Amniotic epithelial cell (primary cell): ENCODE data around the gene ITGA11.
A peak's percentile ranks its signal among the peaks of the same experiment; 100 is the strongest.
"Not testable (repeated sequence)": the region's sequence is repeated elsewhere in the genome, so short reads cannot be mapped to it uniquely, and the experiment has no call there.

Experiments
- DNase-seq: peaks from one replicate; pipeline ENCODE4 v3.0.0-alpha.2; 2010; ENCODE audit warnings: low read depth

Gene ITGA11

DNA sequence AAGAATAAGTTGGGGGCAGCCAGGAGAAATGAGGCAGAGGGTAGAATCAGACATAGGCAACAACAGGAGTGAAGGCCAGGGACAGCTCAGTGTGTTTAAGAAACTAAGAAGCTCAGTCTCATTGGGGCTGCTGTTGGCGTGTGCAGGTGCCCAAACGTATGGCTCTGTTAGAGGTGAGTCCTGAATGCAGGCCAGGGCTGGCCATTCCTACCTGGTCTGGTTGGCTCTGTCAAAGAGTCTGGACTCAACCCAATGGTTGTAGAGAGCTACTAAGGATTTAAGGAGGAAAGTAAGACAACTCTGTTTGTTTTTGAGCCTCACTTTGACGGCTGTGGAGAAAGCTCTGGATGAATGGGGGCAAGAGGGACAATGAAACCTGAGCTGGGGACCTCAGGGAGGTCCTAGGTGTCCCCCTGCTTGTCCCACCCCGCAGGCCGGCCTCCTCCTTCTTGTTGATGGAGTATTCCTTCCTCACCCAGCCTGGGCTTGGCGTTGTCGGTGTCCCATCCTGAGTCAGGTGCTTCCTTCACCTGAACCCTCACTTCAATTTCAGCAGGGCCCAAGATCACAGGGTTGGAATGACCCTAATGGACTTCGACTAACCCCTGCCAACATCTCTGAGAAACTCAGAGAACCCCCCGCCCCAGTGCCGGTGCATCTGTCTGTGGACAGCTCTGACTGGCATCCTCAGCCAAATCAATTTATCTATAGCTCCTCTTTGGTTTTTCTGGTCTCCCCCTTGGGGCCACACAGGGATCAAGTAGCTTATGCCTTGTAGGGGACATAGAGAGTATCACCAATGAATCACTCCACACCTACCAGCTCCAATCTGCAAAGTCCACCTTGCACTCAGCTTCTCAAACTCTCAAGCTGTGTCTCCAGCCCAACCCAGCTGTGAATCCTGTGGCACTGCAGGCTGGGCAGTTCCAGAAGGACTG lies 8.3 kb downstream of the ITGA11 start:
- DNase-seq, result no peak

DNA sequence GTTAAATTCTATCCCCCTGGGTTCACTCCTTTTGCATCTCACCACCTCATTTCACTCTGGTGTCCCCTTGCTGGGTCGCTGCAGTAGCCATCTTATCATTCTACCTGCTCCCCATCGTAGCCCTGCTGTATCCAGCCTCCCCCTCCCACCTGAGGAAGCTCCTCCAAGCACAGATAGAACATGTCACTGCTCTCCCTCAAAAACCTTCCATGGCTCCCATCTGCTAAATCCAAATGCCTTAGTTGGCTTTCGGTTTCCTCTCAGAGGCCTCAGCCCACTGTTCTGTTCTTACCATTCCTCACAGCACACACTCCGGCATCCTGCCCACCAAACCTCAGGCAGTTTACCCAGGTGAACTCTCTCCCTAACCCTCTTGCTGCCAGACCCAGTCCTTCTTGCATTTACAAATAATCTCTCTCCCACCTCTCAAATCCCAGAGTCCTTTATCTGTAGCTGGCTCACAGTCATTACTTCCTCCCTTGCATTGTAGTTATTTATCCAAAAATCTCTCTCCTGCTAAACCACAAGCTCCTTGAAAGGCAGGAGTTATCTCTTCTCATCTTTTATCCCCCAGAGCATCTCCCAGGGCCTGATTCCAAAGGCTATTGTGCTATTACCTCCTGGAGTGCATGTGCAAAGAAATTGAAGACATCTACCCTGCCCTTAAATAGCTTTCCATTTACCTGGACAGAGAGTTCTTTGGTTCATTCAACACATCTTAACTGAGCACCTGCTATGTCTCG lies 9.4 kb downstream of the ITGA11 start:
- DNase-seq, result not testable (repeated sequence)

DNA sequence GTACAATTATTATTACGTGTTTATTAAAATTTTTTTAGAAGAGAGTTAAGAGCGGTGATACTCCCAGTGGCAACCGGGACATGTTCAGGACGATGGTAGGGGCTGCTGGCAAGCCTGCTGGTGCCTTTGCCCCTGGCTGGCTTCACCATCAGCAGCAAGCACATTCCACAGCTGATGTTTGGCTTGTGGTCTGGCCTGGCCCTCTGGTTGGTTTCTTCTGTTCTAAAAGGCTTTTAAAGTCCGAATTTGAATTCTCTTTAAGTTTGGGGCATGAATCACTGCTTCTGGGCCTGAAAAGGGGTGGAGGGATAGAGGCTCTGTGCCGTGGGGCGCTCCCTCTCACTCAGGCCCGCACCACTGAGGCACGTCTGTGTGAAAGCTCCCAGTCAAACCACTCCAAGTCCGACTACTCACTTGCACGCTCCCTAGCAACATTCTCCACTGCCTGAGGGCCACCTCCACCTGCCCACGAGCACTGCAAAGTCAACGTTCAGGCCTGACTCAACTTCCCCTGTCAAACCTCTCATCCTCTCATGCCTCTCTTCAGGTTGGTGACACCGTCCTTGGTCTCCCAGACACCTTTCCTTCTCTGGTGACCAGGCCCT lies 10.1 kb downstream of the ITGA11 start:
- peak; percentile 46 for DNase-seq

DNA sequence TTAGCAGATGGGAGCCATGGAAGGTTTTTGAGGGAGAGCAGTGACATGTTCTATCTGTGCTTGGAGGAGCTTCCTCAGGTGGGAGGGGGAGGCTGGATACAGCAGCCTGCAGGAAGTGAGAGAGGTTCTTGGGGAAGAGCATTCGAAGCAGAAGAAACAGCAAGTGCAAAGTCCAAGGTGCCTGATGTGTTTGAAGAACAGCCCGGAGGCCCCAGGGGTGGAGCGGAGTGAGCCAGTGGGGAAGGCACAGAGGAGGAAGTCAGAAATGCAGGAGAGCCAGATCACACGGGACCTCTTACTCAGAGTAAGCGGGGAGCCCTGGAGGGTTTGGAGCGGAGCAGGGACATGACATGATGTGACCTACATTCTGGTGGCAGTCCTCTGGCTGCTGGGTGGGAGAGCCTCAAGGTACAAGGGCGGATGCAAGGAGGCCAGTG lies 10.8 kb downstream of the ITGA11 start:
- no peak for DNase-seq

DNA sequence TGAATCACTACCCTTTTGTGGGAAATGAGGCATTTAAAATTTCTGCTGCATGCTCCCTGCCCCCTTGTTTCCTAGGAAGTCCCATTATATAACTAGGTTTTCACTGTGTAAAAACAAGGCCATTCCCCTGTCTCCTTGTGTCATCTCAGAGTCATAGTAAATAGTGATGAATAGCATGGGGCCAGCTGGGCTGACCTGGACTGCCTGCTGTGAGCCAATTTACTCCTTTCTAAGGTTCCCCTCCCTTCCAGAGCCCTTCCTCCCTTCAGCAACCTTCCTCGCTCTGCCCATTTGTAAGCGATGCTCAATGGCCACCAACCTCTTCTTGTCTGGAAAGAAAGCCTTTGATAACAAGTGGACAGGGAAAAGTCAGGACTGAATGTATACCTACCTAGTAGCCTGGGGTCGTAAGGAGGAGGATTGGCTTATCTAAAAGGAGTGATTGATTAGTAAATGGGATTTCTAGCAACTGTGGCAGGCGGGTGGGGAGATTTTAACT lies 11.7 kb downstream of the ITGA11 start:
- DNase-seq, result no peak

DNA sequence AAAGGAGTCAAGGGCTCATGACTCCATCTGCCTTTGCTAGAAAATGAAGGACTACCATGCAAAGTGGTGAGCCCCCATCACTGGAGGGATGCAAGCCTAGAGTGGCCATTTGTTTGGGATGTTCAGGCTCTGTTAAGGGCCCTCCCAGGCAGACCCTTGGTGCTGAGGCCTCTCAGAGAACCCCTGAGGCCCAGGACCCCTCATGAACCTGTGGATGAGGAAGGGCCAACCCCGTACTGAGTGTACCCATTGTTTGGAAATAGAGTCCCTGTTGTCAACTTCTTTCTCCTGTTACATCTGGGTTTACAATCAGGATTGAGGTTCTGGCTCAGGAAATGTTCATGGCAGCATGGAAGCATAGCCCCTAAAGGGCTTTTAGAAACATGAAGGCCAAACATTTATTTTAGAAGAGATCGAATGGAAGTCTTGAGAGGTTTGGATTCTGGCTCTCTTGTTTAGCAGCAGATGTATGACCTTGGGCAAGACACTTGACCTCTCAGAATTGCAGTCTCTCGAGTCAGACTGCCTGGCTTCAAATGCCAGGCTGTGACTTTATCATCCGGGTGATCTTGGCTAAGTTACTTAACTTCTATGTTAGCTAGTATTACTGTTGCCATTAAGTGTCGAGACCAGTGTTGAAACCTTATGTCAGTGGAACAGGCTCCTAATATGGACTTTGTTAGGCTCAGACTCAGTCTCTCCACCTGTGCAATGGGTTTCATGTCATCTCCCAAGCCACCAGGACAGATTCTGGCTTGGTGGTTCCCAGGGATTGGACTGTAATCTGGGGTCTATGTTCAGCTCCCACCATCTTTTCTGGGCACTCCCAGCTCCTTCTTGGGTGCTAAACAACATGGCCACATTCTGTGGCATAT lies 12.4 kb downstream of the ITGA11 start:
- DNase-seq, result peak; percentile 21

DNA sequence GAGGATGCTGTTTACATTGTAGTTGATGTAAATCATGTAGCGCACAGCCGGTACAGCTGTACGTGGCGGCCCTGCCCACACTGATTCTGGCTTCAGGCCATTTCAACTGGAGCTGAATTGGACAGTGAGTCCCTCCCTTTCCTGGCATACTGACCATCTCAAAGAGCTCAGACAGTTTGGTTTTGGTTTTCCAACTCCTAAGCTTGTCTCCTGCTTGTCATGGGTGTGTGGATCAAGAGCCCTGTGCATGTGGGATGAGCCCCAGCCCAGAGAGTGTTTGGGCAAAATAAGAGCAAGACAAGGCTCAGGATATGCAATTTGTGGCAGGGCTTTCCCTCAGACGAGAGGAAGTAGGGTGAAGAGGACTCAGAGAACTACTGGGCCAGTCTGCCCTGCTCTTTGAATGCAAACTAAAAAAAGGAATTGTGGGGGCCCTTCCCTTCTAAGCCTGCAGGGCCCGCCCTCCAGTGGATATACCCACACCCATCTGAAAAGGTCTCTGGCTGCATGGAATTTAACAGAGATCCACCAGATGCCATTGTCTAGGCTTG lies 13.3 kb downstream of the ITGA11 start:
- DNase-seq, result peak; percentile 84

DNA sequence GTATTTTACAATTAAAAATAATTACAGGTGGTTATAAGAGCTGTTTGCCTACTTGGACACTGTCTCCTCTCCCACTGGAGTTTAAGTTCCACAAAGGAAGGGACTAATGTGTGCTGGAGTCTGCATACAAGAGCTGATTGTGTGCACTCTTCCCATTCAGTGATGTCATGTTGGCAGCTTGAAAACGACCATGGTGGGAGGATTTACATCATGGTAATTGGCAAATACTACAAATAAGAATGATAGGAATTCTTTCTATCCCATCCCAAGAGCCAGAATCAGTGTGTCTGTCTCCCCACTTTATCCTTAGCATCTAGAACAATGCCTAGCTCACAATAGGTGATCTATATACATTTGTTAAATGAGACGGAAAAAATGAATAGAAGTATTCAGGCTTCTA lies 14.1 kb downstream of the ITGA11 start:
- DNase-seq, result peak; percentile 25

DNA sequence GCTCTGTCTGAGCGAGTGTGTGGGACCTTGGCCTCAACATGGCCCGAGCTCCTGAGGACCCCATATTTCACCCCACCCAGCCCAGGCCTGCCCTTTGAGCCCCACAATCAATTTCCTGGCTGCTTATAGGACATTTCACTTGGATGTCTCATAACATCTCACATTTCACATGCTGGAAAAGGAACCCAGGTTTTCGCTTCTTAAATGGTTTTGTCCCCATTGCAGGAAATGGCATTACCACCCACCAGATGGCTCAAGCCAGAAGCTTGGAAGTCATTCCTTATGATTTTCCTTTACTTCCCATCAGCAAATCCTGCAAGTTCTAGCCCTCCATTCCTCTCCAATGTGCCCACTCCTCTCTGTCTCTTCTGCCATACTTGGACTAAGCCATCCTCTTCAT lies 14.9 kb downstream of the ITGA11 start:
- DNase-seq, result no peak

DNA sequence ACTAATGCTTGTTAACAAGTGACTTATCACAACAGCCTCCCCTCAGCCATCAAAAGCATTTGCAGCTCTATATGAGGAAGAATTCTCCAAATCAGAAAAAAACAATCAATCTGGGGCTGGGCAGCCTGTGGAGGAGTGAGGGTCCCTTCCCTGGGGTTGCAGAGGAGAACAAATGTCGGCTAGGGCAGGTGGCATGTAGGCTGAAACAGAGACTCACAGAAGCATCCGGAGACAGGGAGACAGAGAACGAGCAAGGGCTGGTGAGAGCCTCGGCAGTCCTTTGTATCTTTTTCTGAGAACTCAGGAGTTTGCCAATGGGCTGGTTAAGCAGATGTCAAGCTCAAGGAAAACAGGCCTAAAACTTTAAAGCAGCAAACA lies 15.8 kb downstream of the ITGA11 start:
- no peak for DNase-seq

DNA sequence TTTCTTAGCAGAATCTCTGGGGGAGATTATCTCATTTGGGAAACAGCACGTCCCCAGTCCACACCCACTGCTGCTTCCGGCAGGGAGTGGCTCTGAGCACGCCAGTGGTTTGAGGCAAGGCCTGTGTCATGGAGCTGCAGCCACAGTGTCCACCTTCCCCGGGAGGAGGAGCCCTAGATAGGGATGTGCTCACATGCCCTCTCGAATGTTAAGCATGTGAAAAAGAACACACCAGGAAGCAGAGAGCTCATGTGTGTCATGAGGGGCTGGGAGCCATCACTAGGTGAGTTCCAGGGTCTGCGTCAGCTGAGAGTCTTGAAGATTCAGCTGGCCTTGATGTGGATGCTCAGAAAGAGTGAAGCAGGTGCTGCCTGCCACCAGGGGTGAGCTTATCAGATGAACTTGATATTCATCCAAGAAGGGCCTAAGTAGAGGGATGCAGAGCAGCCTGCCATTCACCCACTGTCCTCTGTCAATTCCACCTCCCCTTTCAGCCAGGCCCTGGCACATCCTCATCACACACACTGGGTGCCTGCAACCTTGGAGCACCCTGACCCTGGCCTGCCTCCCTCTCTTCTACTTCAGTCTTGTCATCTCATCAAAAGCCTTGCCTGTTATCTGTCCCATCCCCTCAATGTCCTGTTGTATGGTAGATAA lies 16.3 kb downstream of the ITGA11 start:
- DNase-seq, result no peak

DNA sequence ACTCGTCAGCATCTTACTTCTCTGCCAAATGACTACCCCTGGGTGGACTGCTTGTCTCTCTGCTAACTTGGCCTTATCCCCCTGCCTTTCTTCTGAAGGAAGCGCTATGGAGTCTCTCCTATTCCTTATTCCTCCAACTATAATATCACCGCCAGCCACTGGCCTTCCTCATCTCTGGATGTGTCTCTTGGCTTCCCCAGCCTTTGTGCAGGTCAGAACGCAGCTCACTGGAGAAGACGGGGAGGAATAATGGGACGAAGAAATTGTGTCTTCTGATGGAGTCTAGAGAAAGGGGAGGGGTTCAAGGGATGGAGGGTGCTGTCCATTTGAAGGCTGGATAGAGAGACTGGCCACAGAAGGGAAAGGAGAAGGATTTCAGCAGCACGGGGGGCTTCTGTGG lies 16.9 kb downstream of the ITGA11 start:
- no peak for DNase-seq

DNA sequence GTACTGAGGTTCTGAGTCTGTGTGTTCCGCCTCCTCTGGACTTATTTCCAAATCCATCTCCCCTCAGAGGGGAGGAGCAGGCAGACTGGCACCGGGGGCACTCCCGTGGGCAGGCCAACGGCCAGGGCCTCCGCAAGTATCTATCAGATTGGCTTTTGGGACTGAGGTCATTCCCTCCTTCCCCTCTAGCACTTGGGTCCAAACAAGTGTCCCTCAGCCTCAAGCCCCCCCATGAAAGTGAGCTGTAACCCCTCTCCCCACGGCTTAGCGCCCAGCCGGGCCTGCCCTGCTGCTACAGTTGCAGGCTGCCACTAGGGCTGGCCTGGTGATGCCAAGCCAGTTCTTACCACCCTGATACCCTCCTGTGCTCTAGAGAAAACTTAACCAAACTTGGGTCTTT lies 17.4 kb downstream of the ITGA11 start:
- no peak for DNase-seq

DNA sequence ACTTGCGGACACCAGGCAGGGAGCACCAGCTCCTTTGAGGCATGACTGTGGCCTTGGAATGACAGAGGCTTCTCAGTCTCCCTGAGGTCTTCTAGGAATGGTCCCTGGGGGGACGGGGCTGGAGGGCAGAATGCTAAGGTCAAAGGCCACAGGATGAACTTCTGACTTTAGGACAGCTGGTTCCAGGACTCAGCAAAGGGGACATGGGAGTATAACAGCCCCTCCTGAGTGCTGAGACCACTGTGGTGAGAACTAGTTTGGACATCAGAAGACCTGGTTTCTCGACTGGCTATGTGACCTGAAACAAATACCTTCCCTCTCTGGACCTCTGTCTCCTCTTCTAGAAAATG lies 17.8 kb downstream of the ITGA11 start:
- no peak for DNase-seq

DNA sequence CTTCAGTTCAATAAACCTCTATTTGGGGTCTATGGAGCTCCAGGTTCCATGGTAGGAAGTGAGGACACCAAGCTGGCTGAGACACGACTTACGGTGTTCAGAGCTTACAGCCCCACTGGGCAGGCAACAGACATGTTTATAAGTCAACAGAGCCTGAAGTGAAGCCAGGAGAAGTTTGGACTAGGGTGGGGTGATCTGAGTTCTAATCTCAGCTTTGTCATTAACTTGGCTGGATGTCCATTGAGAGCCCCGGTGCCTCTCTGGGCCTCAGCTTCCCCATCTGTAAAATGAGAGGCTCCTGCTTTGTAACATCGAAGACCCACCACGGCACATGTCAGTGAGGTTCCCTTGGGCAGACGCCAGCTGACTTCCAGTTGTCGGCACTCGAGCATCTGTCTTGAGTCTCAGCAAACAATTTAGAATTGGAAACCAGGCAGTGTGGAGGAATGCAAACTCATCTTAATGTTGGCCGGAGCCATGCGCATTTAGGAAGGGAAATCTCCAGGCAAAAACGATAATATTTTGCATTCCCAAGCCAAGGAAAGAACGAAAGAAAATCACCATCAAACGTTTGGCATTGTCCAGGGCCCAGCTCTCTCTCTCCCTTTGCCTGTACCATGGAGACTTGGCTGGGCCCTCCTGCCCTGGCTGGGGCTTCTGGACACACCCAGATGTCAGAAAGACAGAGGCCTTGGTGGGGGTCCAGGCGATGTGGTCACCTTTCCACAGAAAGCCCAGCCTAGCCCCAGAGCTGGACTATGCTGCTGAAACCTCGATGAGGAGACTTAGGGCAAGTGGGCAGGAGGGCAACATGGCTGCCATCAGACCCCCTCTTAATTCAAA lies 18.4 kb downstream of the ITGA11 start:
- no peak for DNase-seq

DNA sequence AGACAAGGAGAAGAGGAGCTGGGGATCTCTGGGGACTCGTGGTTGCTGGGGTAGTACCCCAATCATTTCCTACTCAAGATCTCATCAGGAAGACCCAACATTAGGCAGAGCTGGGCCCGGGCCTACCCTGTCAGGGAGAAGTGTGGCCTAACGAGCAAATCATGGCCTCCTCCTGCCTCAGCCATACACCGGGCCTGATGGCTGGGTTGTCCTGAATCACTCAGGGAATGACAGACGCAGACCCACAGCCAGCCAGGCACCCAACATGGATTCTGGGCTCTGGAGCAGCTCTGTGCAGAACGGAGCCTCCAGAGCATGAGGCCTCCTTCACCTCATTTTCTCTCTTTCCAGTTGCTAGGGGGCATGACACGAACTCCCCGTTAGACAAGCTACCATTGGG lies 19.7 kb downstream of the ITGA11 start:
- no peak for DNase-seq

DNA sequence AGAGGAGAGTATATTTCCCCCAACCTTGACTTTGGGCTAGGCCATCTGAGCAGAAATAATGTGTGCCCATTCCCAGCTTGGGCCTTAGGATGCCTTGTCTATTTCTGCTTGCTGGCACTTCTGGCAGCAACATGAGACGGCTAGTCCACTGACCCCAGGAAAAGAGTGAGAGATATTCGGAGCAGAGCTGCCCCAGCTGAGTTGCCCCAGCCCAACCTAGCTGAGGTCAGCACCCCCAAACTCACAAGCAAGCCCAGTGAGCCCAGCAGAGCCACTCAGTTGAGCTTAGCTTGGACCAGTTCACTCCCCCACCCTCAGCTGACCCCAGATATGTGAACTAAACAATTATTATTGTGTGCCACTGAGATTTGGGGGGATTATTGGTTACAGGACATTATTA lies 20.2 kb downstream of the ITGA11 start:
- no peak for DNase-seq

DNA sequence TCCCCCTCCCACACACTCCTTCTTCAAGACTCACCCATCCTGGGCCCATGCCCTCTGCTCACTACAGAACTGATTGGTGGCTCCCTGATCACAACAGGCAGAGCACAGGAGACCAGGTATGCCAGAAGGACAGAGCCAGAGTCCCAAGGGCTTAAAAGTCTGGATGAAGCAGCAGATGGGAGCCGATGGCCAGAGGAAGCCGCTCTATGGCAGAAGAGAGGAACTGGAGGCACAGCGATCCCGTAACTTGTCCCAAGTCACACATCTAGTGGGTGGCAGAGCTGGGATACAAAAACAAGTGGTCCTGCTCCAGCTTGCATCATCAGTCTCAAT lies 20.7 kb downstream of the ITGA11 start:
- DNase-seq, result no peak

DNA sequence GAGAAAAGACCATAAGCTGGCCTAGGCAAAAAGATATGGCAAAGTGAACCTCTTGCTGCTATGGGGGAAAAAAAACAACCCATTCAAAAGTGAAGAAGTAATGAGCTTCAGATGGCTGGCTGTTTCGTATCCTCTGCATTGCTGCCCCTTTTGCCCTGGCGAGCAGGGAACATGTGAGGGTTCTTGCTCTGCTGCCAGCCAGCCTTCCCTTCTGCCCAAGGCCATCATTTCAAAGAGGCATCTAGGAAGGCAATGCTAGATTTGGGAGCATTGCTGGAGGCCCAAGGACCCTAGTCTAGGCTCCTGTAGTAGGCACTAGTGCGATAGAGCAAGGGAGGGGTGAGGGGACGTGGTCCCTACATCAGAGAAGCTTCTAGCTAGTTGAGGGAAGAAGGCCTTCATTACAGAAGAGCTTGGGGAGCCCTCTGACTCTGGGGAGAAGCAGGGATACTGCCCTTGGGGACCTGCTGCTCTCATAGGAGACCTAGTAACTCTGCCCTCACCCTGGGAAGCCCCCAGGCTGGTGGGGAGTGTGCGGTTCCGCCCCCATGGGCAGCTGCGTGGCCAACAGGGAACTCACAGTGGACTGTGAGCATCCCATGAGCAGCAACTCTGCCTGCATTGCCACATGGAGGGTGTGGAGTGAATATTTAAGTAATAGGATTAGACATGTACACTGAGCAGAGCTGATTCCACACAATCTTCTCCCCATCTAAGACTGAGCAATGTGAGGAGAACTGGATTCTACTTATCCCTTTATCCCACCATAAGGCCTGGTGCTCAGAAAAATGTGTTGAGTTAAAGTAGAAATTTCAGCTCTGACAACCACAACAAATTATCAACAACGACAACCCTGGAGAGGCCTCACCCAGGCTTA lies 21.3 kb downstream of the ITGA11 start:
- DNase-seq, result peak; percentile 31
